Astrocyte of the spinal cord (primary cell): ENCODE data around the gene MRFAP1L1.
A peak's percentile ranks its signal among the peaks of the same experiment; 100 is the strongest.

Experiments
- DNase-seq: peaks from one replicate; pipeline ENCODE4 v3.0.0; 2011; ENCODE audit warnings: low read depth, low spot score
- H3K4me3 ChIP-seq: 2 replicates; pipeline ENCODE4 v1.5.1; 2011; ENCODE audit warnings: low read depth, mild to moderate bottlenecking, low read length, moderate library complexity
- in situ Hi-C: cut with HindIII; loops from 2 replicates; pipeline ENCODE4 v1.10.0; 2017; ENCODE audit warnings: low sequenced_read_pairs
- TF ChIP-seq, protein P1 (sequence below): IDR thresholded peaks from 2 replicates; pipeline ENCODE4 v1.5.1; 2012; ENCODE audit warnings: low read depth, mild to moderate bottlenecking, low read length, inconsistent platforms

MRFAP1L1 gene

DNA sequence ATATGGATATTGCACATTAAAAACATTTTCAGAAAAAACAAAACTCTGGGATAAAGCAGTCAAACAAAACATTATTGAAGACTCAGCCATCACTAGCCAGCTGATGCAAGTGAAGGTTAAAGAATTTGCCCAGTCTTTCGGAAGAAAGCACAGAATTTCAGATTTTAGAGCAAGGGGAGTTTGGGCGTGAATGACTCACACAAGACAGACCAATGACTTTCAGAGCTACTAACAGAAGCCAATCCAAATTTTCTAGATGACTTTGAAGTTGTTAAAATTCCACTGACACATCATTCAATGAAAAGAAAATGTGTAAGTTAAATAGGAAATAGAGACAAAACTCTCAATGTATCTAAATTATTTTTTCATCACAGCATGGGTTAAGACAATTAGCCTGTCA, 4.0 kb downstream of the MRFAP1L1 start:
- DNase-seq: no peak
- TF ChIP-seq, protein P1, sequence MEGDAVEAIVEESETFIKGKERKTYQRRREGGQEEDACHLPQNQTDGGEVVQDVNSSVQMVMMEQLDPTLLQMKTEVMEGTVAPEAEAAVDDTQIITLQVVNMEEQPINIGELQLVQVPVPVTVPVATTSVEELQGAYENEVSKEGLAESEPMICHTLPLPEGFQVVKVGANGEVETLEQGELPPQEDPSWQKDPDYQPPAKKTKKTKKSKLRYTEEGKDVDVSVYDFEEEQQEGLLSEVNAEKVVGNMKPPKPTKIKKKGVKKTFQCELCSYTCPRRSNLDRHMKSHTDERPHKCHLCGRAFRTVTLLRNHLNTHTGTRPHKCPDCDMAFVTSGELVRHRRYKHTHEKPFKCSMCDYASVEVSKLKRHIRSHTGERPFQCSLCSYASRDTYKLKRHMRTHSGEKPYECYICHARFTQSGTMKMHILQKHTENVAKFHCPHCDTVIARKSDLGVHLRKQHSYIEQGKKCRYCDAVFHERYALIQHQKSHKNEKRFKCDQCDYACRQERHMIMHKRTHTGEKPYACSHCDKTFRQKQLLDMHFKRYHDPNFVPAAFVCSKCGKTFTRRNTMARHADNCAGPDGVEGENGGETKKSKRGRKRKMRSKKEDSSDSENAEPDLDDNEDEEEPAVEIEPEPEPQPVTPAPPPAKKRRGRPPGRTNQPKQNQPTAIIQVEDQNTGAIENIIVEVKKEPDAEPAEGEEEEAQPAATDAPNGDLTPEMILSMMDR: no peak
- in situ Hi-C loops: no loop called here
- no peak overlapping the region for H3K4me3 ChIP-seq

DNA sequence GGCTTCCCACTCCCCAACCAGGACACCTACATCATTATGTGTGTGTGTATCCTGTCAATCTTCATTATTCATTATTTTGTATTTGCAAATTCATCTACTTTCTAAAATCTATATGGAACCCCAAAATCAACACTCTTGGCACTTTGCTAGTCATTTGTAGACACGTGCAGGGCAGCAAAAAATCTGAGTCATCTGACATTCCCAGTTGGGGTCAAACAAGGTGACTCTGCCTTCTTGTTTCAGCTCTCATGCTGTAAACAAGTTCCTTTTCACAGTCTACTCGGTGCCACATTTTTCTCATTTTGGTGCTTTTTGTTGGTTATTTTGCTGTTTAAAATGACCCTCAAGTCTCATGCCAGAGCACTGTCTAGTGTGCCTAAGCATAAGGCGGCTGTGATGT, 5.9 kb downstream of the MRFAP1L1 start:
- TF ChIP-seq, protein P1: no peak
- in situ Hi-C loops: no loop called here

DNA sequence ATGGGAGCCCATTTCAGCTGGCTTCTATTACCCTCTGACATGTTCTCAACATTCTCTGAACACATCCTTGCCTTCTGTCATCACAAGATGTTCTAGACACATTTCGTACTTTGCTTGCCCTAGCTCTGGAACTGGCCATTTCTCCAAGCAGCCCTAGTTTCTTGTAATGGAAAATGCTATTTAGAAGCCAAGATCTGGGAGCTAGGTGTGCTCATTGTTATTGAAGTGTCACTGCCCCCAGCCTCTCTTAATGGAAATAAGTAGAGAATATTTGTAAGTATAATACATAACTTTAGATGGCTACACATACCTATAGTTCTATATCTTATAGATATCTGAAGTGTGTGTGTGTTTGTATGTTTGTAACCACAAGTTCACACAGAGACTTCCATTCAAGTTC, 6.9 kb downstream of the MRFAP1L1 start:
- no peak overlapping the region for H3K4me3 ChIP-seq
- no peak for DNase-seq
- in situ Hi-C loops: no loop called here
- TF ChIP-seq, protein P1: no peak

More for the DNA sequence above, 5.9 kb downstream of the MRFAP1L1 start:
- DNase-seq: no peak
- H3K4me3 ChIP-seq: no peak overlapping the region

DNA sequence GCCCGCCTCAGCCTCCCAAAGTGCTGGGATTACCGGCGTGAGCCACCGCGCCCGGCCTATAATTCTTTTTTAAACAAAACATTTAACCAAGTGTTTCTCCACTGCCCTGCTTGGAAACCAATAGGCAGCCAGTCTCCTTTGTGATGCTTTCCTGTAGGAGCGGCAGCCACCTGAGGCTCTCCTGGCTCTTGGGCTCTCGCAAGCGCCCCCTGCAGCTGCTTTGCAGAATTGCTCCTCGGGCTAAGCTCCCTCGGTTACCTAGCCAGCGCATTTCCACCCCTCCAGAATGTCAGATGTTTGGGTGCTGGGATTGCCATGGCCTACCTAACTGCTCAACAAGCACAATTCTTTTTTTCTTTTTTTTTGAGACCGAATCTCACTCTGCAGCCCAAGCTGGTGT, 8.3 kb downstream of the MRFAP1L1 start:
- H3K4me3 ChIP-seq: no peak overlapping the region
- TF ChIP-seq, protein P1: peak; percentile 39
- DNase-seq: no peak
- in situ Hi-C loops: no loop called here

DNA sequence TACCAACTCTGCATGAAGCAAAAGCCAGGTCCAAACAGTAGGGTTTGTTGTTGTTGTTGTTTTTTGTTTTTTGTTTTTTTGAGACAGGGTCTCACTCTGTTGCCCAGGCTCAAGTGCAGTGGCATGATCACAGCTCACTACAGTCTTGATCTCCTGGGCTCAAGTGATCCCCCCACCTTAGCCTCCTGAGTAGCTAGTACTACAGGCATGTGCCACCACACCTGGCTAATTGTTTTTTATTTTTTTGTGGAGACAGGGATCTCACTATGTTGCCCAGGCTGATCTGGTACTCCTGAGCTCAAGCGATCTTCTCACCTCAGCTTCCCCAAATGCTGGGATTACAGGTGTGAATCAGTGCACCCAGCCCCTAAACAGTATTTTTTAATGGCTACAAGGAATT, 9.8 kb downstream of the MRFAP1L1 start:
- TF ChIP-seq, protein P1: no peak
- in situ Hi-C loops: no loop called here
- DNase-seq: no peak
- H3K4me3 ChIP-seq: no peak overlapping the region

DNA sequence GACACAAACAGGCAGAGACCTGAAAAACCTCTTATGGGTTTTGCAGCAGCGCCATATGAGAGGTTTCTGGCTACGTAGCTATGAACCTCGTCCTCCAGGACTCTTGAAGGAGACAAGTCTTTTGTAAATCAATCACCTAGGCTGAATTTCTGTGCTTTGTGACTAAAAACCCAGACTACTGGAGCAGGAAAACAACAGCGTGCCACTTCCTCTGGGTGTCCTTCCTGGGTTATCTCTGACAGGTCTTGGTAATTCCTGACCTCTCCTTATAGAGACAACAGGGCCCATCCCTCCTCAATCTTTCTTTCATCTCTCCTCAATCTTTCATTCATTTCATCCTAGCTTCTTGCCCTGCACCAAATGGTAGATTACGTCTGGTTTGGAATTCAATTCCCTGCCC, 10.3 kb downstream of the MRFAP1L1 start:
- in situ Hi-C loops: no loop called here
- no peak for DNase-seq
- TF ChIP-seq, protein P1: no peak
- no peak overlapping the region for H3K4me3 ChIP-seq

DNA sequence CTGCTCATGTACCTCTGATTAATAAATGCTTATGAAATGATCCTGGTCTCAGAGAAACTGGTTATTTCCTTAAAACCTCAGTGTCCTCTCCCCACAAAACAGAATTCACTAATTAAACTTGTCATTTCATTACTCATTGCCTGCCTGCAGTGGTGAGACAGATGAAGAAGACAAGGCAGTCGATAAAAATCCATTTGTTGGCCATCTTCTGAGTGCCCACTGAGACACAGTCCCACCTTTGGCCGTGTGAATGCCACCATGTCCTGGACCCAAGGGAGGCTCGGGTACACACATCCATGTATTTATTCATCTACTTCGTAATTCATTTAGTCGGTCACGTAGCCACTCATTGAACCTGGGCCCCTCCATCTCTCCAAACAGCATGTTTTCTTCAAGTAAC, 12.5 kb downstream of the MRFAP1L1 start:
- in situ Hi-C loops: no loop called here
- TF ChIP-seq, protein P1: no peak
- no peak for DNase-seq
- no peak overlapping the region for H3K4me3 ChIP-seq
